HEK293 (cell line): ENCODE results near the gene LPCAT1.

Experiments used
- KLF16 ChIP-seq: fragments of 450-650 bp; formaldehyde crosslinking; IDR thresholded peaks from 2 replicates; pipeline ENCODE4 v1.5.1; 2017; ENCODE audit warnings: missing biosample characterization, missing genetic modification characterization
- MYNN ChIP-seq: fragments of 450-650 bp; formaldehyde crosslinking; IDR thresholded peaks from 2 replicates; pipeline ENCODE4 v1.5.1; 2016; ENCODE audit warnings: missing biosample characterization, missing genetic modification characterization, borderline replicate concordance
- PRDM1 ChIP-seq: fragments of 450-650 bp; formaldehyde crosslinking; IDR thresholded peaks from 2 replicates; pipeline ENCODE4; 2016; ENCODE audit warnings: missing biosample characterization, missing genetic modification characterization
- ZNF132 ChIP-seq: fragments of 450-650 bp; formaldehyde crosslinking; IDR thresholded peaks from 2 replicates; pipeline ENCODE4 v1.5.1; 2017; ENCODE audit warnings: missing biosample characterization, missing genetic modification characterization, borderline replicate concordance
- ZNF138 ChIP-seq: fragments of 450-650 bp; formaldehyde crosslinking; IDR thresholded peaks from 2 replicates; pipeline ENCODE4 v1.5.1; 2016; ENCODE audit warnings: missing biosample characterization, missing genetic modification characterization, borderline replicate concordance
- ZNF501 ChIP-seq: fragments of 450-650 bp; formaldehyde crosslinking; IDR thresholded peaks from 2 replicates; pipeline ENCODE4 v1.5.1; 2016; ENCODE audit warnings: missing biosample characterization, missing genetic modification characterization
- ZNF530 ChIP-seq: fragments of 450-650 bp; formaldehyde crosslinking; IDR thresholded peaks from 2 replicates; pipeline ENCODE4 v1.5.1; 2016; ENCODE audit warnings: low read depth, missing biosample characterization, missing genetic modification characterization
- ZNF561 ChIP-seq: fragments of 450-650 bp; IDR thresholded peaks from 2 replicates; pipeline ENCODE4 v1.5.1; 2018; ENCODE audit warnings: missing biosample characterization, missing genetic modification characterization, borderline replicate concordance
- ZNF776 ChIP-seq: fragments of 450-650 bp; formaldehyde crosslinking; IDR thresholded peaks from 2 replicates; pipeline ENCODE4 v1.5.0; 2017; ENCODE audit warnings: missing biosample characterization, missing genetic modification characterization, borderline replicate concordance
- TF ChIP-seq, protein P1 (sequence below): fragments of 450-650 bp; formaldehyde crosslinking; IDR thresholded peaks from 2 replicates; pipeline ENCODE4 v1.5.1; 2016; ENCODE audit warnings: missing biosample characterization, missing genetic modification characterization
- TF ChIP-seq, protein P2 (sequence below): fragments of 450-650 bp; formaldehyde crosslinking; IDR thresholded peaks from 2 replicates; pipeline ENCODE4 v1.5.1; 2016; ENCODE audit warnings: missing biosample characterization, missing genetic modification characterization
- TF ChIP-seq, protein P3 (sequence below): fragments of 450-650 bp; formaldehyde crosslinking; IDR thresholded peaks from 2 replicates; pipeline ENCODE4 v1.5.1; 2016; ENCODE audit warnings: missing biosample characterization, missing genetic modification characterization, low read depth

DNA sequence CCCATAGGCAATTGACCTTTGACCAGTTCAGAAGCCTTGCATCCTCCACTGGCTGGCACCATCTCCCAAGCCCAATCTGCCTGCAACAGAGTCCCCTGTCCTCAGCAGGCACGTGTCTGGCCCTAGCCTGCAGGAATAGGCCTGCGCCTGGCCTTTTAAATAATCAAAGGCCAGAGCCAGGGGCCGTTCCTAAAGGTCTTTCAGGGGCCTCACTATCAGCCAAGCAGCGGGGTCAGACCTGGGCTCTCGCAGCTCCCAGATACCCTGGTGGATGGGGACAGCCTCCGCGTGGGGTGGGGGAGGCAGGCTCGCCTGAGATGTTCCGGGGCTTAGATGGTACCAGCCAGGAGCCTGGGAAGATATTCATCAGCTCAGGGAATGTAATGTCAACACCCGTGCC lies 111.1 kb downstream of the LPCAT1 start:
- TF ChIP-seq, protein P1, sequence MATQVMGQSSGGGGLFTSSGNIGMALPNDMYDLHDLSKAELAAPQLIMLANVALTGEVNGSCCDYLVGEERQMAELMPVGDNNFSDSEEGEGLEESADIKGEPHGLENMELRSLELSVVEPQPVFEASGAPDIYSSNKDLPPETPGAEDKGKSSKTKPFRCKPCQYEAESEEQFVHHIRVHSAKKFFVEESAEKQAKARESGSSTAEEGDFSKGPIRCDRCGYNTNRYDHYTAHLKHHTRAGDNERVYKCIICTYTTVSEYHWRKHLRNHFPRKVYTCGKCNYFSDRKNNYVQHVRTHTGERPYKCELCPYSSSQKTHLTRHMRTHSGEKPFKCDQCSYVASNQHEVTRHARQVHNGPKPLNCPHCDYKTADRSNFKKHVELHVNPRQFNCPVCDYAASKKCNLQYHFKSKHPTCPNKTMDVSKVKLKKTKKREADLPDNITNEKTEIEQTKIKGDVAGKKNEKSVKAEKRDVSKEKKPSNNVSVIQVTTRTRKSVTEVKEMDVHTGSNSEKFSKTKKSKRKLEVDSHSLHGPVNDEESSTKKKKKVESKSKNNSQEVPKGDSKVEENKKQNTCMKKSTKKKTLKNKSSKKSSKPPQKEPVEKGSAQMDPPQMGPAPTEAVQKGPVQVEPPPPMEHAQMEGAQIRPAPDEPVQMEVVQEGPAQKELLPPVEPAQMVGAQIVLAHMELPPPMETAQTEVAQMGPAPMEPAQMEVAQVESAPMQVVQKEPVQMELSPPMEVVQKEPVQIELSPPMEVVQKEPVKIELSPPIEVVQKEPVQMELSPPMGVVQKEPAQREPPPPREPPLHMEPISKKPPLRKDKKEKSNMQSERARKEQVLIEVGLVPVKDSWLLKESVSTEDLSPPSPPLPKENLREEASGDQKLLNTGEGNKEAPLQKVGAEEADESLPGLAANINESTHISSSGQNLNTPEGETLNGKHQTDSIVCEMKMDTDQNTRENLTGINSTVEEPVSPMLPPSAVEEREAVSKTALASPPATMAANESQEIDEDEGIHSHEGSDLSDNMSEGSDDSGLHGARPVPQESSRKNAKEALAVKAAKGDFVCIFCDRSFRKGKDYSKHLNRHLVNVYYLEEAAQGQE, result no peak
- TF ChIP-seq ZNF561 (tag by site-specific recombination), result no peak
- no peak for TF ChIP-seq KLF16 (tag by site-specific recombination)
- TF ChIP-seq MYNN (tag by site-specific recombination), result no peak
- TF ChIP-seq, protein P2, sequence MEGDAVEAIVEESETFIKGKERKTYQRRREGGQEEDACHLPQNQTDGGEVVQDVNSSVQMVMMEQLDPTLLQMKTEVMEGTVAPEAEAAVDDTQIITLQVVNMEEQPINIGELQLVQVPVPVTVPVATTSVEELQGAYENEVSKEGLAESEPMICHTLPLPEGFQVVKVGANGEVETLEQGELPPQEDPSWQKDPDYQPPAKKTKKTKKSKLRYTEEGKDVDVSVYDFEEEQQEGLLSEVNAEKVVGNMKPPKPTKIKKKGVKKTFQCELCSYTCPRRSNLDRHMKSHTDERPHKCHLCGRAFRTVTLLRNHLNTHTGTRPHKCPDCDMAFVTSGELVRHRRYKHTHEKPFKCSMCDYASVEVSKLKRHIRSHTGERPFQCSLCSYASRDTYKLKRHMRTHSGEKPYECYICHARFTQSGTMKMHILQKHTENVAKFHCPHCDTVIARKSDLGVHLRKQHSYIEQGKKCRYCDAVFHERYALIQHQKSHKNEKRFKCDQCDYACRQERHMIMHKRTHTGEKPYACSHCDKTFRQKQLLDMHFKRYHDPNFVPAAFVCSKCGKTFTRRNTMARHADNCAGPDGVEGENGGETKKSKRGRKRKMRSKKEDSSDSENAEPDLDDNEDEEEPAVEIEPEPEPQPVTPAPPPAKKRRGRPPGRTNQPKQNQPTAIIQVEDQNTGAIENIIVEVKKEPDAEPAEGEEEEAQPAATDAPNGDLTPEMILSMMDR (tag by site-specific recombination), result no peak
- TF ChIP-seq ZNF501, result no peak
- TF ChIP-seq ZNF132 (tag by site-specific recombination), result no peak
- TF ChIP-seq, protein P3, sequence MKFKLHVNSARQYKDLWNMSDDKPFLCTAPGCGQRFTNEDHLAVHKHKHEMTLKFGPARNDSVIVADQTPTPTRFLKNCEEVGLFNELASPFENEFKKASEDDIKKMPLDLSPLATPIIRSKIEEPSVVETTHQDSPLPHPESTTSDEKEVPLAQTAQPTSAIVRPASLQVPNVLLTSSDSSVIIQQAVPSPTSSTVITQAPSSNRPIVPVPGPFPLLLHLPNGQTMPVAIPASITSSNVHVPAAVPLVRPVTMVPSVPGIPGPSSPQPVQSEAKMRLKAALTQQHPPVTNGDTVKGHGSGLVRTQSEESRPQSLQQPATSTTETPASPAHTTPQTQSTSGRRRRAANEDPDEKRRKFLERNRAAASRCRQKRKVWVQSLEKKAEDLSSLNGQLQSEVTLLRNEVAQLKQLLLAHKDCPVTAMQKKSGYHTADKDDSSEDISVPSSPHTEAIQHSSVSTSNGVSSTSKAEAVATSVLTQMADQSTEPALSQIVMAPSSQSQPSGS, result no peak
- no peak for TF ChIP-seq ZNF138
- no peak for TF ChIP-seq ZNF530 (tag by site-specific recombination)
- TF ChIP-seq PRDM1 (tag by site-specific recombination), result no peak
- no peak for TF ChIP-seq ZNF776 (tag by site-specific recombination)
